HG02610 (cell line): ENCODE data around the gene CLPSL1.
A peak's percentile ranks its signal among the peaks of the same experiment; 100 is the strongest.
"Not testable (repeated sequence)": the region's sequence is repeated elsewhere in the genome, so short reads cannot be mapped to it uniquely, and the experiment has no call there.

Experiments used
- ATAC-seq: cut with Tn5 transposase; IDR thresholded peaks from one replicate; pipeline ENCODE4 v1.9.1; 2021; ENCODE audit warnings: mild to moderate bottlenecking, moderate library complexity; ENCODE audit not compliant: unreplicated experiment

Gene CLPSL1, protein sequence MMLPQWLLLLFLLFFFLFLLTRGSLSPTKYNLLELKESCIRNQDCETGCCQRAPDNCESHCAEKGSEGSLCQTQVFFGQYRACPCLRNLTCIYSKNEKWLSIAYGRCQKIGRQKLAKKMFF

DNA sequence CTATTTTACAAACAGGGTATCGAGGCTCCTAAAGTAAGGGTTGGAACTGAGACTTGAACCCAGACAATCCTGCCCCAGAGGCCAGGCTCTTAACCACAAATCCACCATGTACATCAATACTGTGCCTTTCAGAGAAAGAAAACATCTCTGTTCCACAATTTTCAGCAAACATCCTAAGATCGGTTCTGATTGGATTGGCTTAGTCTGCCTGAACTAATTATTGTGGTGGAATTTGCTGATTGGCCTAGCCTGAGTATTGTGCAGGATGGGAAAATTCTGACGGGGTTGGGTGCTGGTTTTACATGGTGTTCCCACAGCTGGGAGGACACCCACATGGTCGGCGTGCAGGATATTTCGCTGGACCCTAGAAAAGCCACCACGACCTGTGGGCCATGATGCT lies at the start of gene CLPSL1:
TSS of gene CLPSL1 (plus strand) at position 301 of the 400 bp plus-strand sequence. CDS start at position 393, 92 bp downstream.
- no peak for ATAC-seq

DNA sequence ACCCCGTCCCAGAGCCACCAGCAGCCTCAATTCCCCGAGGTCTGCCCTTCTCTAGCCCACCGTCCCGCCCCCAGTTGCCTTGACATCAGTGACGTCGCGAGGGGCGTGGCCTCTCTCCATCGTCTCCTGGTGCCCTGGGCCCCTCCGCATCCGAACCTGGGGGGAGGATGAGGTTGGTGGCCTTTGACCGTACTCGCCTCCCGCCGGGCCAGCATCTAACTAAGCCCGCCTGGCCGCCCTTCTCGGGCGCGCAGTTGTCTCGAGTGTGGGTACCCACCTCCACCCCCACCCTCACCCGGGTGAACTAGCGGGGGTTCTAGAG lies 49.4 kb upstream of the CLPSL1 start:
- peak; percentile 45 for ATAC-seq

- peak; percentile 56 for ATAC-seq
These were observed 48.9 kb upstream of the CLPSL1 start for GRCh38 chr6:35731736-35732532.

GRCh38 chr6:35733633-35734032 lies 47.2 kb upstream of the CLPSL1 start:
- no peak for ATAC-seq

GRCh38 chr6:35734319-35734718 lies 46.5 kb upstream of the CLPSL1 start:
- not testable (repeated sequence) for ATAC-seq

- no peak for ATAC-seq
These were observed 45.4 kb upstream of the CLPSL1 start for GRCh38 chr6:35735452-35735851.

GRCh38 chr6:35736253-35736894 lies 44.4 kb upstream of the CLPSL1 start:
- ATAC-seq: no peak

DNA sequence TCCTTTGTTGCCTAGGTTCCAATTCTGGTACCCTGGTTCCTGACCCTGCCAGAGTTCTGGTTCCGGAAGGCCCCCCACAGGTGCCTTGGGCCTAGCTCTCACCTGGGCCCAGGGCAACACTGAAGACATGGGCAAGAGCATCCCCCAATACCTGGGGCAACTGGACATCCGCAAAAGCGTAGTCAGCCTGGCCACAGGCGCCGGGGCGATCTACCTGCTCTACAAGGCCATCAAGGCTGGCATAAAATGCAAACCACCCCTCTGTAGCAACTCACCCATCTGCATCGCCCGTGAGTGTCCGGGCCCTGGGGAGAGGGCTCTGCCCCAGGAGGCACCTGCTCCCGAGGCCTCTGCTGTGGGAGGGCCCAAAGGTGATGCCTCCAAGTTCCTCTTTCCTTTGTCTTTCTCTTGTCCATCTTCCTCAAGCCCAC lies 43.8 kb upstream of the CLPSL1 start, which contains the start of gene ARMC12:
TSS of gene ARMC12 (plus strand) at position 51 of the 431 bp plus-strand sequence. CDS start at position 128, 77 bp downstream.
- no peak for ATAC-seq

DNA sequence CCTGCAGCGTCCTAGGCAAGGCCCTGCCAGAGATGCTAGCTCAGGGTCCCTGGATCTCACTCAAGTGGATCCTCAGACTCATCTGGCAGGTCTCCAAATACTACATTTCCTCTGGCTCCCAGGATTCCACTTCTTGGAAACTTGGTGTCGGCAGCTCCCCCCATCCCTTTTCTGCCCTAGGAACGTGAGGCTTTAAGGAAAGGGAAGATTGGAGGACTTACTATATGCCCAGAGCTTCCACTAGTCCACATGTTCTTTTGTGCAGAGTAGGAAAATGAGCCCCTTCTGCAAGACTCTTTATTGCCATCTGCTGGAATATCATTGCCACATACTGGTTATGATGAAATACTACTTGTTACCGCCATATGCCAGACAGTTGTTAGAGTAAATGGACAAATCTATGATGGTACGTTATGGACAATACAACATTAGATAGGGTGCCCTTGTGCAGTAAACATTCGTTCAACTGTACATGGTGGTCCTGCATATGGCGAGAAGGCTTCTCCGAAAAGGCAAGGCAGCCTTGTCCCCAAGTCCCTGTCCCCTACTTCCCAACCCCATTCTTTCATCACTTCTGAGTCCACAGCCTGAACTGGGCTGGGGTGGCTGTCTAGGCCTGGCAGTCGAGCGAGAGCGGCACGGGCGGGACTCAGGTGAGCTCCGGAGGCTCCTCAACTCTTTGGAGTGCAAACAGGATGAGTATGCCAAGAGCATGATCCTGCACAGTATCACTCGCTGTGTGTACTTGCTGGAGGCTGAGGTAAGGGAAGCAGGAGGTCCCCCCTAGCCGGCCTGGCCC lies 43.2 kb upstream of the CLPSL1 start:
- ATAC-seq: no peak

- no peak for ATAC-seq
These were observed 40.9 kb upstream of the CLPSL1 start for GRCh38 chr6:35739645-35740524.

DNA sequence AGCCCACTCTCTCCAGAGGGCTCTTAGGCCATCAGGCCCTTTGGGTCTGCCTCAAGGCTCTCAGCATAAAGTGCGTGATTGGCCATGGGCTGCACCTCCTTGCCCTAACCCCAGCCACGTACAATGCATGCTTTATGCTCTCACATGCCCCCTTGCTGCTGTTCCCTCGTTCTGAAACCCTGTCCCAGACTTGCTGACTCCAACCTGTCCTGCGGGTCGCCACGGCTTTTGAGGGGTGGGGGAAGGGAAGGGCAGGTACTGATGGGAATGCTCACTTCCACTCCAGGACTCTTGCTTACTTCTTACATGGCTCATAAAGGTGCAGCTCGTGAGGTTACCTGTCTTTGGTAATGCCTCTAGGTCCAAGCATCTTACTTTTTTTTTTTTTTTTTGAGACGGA lies 38.0 kb upstream of the CLPSL1 start:
- no peak for ATAC-seq

GRCh38 chr6:35745509-35745908 lies 35.3 kb upstream of the CLPSL1 start:
- no peak for ATAC-seq

- ATAC-seq: no peak
These were observed 34.3 kb upstream of the CLPSL1 start for GRCh38 chr6:35746516-35746915.

GRCh38 chr6:35747877-35748276 lies 32.9 kb upstream of the CLPSL1 start:
- no peak for ATAC-seq

GRCh38 chr6:35750557-35750956 lies 30.3 kb upstream of the CLPSL1 start:
- ATAC-seq: no peak

DNA sequence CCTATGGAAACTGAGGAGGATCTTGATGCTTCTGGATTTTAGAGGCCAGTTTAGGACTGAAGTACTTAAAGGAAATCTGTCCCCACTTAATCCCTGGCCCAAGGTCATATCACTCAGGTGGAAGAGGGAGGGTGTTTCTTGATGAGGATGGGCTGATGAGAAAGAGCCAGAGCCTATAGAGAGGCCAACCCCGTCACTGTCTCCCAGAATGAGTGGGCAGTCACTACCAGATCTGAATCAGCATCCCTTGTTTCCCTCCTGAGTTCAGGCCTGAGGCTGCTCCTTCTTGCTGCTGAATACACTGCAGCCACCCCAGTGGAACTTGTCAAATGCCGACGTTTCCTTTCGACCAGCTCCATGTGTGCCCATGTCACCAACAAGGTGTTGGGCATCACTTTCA lies 29.2 kb upstream of the CLPSL1 start:
- no peak for ATAC-seq

GRCh38 chr6:35752330-35752729 lies 28.5 kb upstream of the CLPSL1 start:
- ATAC-seq: no peak

GRCh38 chr6:35754452-35755277 lies 26.2 kb upstream of the CLPSL1 start:
- no peak for ATAC-seq

GRCh38 chr6:35755278-35755924 lies 25.4 kb upstream of the CLPSL1 start:
- no peak for ATAC-seq
